Mucosa of descending colon (tissue), 3 donors: ENCODE data around the gene ZEB2. TPM values are rescaled to one million over a fixed set of nuclear protein-coding genes. Genes with fewer than 3 reads are reported as not detected.

Experiments used
- ATAC-seq: fragments of 200-7000 bp; cut with Tn5 transposase; one replicate; pipeline ENCODE4 v1.9.1; 2020; ENCODE audit warnings: mild to moderate bottlenecking, moderate library complexity
- DNase-seq, 3 donors: peaks; one replicate each; pipeline ENCODE4 v3.0.0-alpha.2; 2020
- H3K36me3 ChIP-seq: fragments of 200-600 bp; one replicate; pipeline ENCODE4 v1.8.0; 2021; ENCODE audit warnings: low read depth, mild to moderate bottlenecking
- H3K4me1 ChIP-seq: fragments of 200-600 bp; one replicate; pipeline ENCODE4 v1.8.0; 2021; ENCODE audit warnings: low read depth, mild to moderate bottlenecking
- H3K4me3 ChIP-seq: fragments of 200-600 bp; one replicate; pipeline ENCODE4 v1.8.0; 2021; ENCODE audit warnings: mild to moderate bottlenecking
- H3K9me3 ChIP-seq: fragments of 200-600 bp; one replicate; pipeline ENCODE4 v1.8.0; 2021; ENCODE audit warnings: mild to moderate bottlenecking
- CTCF ChIP-seq: fragments of 200-600 bp; IDR thresholded peaks from one replicate; pipeline ENCODE4 v1.8.0; 2022; ENCODE audit warnings: antibody characterized with exemption, mild to moderate bottlenecking
- intact Hi-C, 2 donors: fragments of 100-400 bp; cut with DNase I in 1 of 2; cut with micrococcal nuclease in 1 of 2; formaldehyde crosslinking; loops; one replicate each; pipeline versions ENCODE4 v1.11.0 to v1.11.1; 2022; cut with DNase I, micrococcal nuclease
- total RNA-seq, 3 donors: library from RNA; stranded (reverse); fragmentation: NEBNext Ultra II Directional in 2 of 3; extraction: Animal tissue kit (Norgen Biotek cat#: 25700) in 2 of 3; gene quantifications; one replicate each; pipeline versions ENCODE4 v1.2.1 to v1.2.4, GENCODE V29; 2021 to 2023
- donor health status: DM: no; HTN: no; CAD: no; lungs with moderate emphysema.
- donor health status: DM: no; HTN: no; CAD: no.
- donor health status: DM: no; HTN: yes; CAD: no.

The ZEB2 gene
- total RNA-seq, 3 donors from 2014 or later = 19.0 to 80.1 (median 48.6) TPM

GRCh38 chr2:144358979-144359541 is 160.9 kb downstream of the ZEB2 start:
- no peak for TF ChIP-seq CTCF
- intact Hi-C loops = no loop called here
- ATAC-seq (no peak), DNase-seq (no peak)
- H3K4me1 ChIP-seq = no peaks in the 10 kb centered on the region
- no peaks in the 10 kb centered on the region for H3K36me3 ChIP-seq
- H3K4me3 ChIP-seq = no peak overlapping the region
- H3K9me3 ChIP-seq = no peaks in the 10 kb centered on the region

DNA sequence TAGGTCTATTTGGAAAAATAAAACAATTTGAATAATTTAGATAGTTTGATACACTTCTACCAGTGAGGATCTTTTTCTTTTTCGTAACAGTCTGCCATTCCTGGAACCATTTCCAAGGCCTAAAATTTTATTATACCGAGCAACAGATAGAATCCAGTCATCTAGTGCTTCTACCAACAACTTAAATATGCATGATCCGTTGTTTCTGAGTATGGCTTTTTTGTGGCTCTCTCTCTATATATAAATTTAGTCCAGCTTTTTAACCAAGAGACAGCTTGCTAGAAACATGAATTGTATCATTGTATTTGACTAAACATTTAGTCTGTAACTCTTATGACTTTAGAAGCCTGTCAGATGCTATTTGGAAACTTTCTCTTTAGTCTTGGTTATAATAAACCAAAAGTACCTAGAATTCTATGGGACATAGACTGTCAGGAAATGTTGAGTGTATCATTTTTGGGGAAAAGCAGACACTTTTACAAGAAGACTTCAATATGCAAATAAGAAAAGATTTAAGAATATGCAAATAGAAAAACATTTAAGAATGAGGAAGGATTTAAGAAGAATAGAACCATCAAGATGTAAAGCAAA is 161.4 kb downstream of the ZEB2 start:
- H3K4me1 ChIP-seq = no peaks in the 10 kb centered on the region
- no peak overlapping the region for H3K4me3 ChIP-seq
- DNase-seq (no peak), ATAC-seq (no peak)
- no peaks in the 10 kb centered on the region for H3K9me3 ChIP-seq
- no peak for TF ChIP-seq CTCF
- intact Hi-C loops = no loop called here
- H3K36me3 ChIP-seq = no peaks in the 10 kb centered on the region

GRCh38 chr2:144357623-144358373 is 162.1 kb downstream of the ZEB2 start:
- no peak for TF ChIP-seq CTCF
- Histone ChIP-seq H3K4me1 (no peaks in the 10 kb centered on the region), H3K9me3 (no peaks in the 10 kb centered on the region), H3K36me3 (no peaks in the 10 kb centered on the region), H3K4me3 (no peak overlapping the region)
- ATAC-seq = peak; percentile 67
- DNase-seq = no peak
- intact Hi-C loops = no loop called here

- ATAC-seq (no peak), DNase-seq (no peak)
- intact Hi-C loops = no loop called here
- H3K36me3 ChIP-seq = no peaks in the 10 kb centered on the region
- H3K4me1 ChIP-seq = no peaks in the 10 kb centered on the region
- no peaks in the 10 kb centered on the region for H3K9me3 ChIP-seq
- H3K4me3 ChIP-seq = no peak overlapping the region
- no peak for TF ChIP-seq CTCF
Observed at GRCh38 chr2:144356402-144356801, 163.5 kb downstream of the ZEB2 start.

DNA sequence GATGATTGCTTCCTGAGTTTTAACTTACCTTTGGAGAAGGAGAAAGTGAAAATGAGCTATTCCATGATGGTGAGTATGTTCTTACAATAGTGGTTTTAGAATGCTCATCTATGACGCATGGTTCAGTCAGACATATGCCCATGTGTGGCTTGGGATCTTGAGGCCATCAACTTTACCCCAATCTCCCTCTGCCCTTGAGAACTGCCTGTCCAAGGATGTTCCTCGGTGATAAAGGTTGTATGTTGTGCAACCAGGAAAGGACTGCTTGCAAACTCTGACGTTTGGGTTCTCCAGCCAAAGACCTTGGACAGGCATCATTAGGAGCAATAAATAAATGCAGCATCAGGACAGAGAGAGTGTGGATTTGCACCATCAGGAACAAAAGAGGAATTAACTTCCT is 165.0 kb downstream of the ZEB2 start:
- no peaks in the 10 kb centered on the region for H3K36me3 ChIP-seq
- no peak for DNase-seq
- H3K9me3 ChIP-seq = no peaks in the 10 kb centered on the region
- TF ChIP-seq CTCF = no peak
- H3K4me1 ChIP-seq = no peaks in the 10 kb centered on the region
- H3K4me3 ChIP-seq = no peak overlapping the region
- intact Hi-C loops = no loop called here
- no peak for ATAC-seq
